VCaP (cell line): ENCODE results near the gene ADGRD2.

ENCODE experiments used
- H3K27ac ChIP-seq: fragments of 450-650 bp; 2 replicates; pipeline ENCODE4 v1.5.1; 2017
- CTCF ChIP-seq: fragments of 450-650 bp; conservative IDR thresholded peaks from 2 replicates; pipeline ENCODE4 v1.5.1; 2017; ENCODE audit warnings: mild to moderate bottlenecking, moderate library complexity

The ADGRD2 gene

GRCh38 chr9:124444166-124444565 is 6.1 kb upstream of the ADGRD2 start:
- TF ChIP-seq CTCF, result no peak

GRCh38 chr9:124447297-124447661 is 3.0 kb upstream of the ADGRD2 start:
- no peak for TF ChIP-seq CTCF
- H3K27ac ChIP-seq, result no peak overlapping the region

More at GRCh38 chr9:124444166-124444565, 6.1 kb upstream of the ADGRD2 start:
- no peak overlapping the region for H3K27ac ChIP-seq

GRCh38 chr9:124448019-124448418 is 2.2 kb upstream of the ADGRD2 start:
- H3K27ac ChIP-seq, result no peak overlapping the region
- no peak for TF ChIP-seq CTCF

GRCh38 chr9:124449381-124450151 is 685 bp upstream of the ADGRD2 start:
- TF ChIP-seq CTCF, result no peak

GRCh38 chr9:124450931-124451661 is 845 bp downstream of the ADGRD2 start:
- TF ChIP-seq CTCF, result no peak
- no peak overlapping the region for H3K27ac ChIP-seq

More at GRCh38 chr9:124449381-124450151, 685 bp upstream of the ADGRD2 start:
- no peak overlapping the region for H3K27ac ChIP-seq

GRCh38 chr9:124452326-124452725 is 2.1 kb downstream of the ADGRD2 start:
- no peak overlapping the region for H3K27ac ChIP-seq
- TF ChIP-seq CTCF, result no peak

- no peak overlapping the region; the same call in 1 of the 2 replicates for H3K27ac ChIP-seq
- TF ChIP-seq CTCF, result no peak
Observed at GRCh38 chr9:124452841-124453585, 2.8 kb downstream of the ADGRD2 start.
